Inferior parietal cortex (tissue), 1 donor: ENCODE results near the gene MSL3.

Source experiments
- DNase-seq: peaks from one replicate; pipeline ENCODE4 v3.0.0-alpha.2; 2016; ENCODE audit errors: extremely low spot score

Gene MSL3

DNA sequence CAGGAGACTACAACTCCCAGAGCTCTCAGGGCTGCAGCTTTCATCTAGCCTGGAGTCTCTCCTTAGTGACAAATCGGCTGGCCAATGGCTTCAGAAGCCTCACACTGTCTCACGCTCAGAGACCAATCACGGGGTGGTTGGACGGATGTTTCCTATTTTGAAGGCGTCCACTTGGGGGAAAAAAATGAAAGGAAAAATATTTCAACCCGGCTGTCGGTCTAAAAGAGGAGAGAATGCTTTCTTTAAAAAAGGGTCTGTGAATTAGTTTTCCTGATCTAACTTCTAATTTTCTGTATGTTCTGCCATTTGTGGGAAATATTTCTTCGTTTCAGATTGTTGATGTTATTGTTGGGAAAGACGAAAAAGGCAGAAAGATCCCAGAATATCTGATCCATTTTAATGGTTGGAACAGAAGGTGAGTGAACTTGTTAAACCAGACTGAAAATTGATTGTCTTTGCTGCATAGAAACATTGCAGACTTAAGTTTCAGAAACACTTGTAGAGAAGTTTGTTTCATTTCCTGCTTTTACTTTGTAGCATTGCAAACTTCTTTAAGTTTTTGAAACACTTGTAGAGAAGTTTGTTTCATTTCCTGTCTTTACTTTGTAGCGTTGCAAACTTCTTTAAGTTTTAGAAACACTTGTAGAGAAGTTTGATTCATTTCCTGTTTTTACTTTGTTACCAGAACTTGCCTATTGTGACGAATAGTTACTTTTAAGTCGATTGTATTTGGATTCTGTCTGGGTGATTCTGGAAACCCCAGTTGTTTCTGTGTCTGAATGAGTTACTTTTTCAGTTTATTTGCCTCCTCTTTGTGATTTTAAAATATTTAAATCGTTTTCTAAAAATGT is 1.6 kb downstream of the MSL3 start:
- DNase-seq: peak; percentile 93

DNA sequence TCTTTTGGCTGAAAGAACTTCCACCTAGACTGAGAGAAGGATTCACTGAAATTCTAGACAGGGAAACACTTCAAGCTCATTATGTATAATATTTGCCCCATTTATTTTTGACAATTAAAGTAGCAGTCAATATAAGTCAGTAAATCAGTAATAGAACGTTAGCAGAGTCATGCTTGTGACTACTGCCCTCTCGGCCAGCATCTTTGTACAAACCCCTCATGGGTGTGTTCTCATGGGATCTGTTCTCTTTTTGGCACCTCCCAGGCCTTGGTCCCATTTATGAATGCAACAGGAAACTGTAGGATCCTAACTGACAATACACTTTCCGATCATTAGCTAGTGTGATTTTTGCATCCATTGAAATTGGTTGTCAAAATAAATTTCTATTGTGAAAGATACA is 2.9 kb downstream of the MSL3 start:
- no peak for DNase-seq

DNA sequence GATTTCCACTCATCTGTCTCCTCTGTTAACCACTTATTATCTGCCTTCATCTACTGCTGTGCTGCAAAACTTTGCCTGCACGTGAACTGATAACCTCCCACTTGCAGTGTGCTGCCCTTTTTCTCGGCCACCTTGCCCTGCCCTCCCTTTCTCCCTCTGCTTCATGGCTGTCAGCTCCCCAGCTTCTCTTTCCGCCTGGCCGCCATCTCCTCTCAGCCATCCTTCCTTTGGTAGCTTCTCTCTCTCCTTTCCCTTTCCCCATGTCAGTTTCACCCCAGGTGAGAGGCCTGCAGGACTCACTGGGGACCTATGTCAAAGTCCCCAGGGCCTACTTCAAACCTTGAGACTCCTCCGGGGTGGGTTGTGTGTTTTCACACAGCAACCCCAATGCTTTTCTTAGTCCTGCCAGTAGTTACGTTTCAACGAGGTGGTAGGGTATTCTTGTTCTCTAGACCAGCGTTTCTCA is 6.6 kb downstream of the MSL3 start:
- no peak for DNase-seq

DNA sequence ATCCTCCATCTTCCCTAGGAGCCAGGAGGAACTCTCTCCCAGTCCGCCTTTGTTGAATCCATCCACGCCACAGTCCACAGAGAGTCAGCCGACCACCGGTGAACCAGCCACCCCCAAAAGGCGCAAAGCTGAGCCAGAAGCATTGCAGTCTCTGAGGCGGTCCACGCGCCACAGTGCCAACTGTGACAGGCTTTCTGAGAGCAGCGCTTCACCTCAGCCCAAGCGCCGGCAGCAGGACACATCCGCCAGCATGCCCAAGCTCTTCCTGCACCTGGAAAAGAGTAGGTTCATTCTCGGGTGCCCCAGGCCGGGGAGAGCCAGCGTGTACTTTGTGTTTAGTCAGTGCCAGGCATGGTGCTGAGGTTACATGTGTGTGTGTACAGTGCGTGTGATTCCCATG is 7.4 kb downstream of the MSL3 start:
- no peak for DNase-seq

DNA sequence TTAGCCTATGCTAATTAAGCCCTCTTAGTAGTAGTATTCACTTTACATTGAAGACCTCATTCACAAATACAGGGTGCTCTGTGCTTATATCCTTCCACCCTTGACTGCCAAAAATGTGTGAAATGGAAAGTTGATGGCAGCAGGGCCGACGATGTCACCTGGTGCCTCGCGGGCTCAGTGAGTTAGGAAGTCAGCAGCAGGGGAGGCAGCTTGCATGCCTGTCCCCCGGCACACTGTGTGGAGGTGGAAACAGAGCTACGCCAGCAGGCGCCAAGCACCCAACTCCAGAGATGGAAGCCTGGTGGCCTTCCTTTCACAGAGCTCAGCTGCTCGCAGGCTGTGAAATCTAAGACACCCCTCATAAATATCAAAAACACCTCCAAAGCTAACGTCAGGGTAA is 8.4 kb downstream of the MSL3 start:
- DNase-seq: no peak

DNA sequence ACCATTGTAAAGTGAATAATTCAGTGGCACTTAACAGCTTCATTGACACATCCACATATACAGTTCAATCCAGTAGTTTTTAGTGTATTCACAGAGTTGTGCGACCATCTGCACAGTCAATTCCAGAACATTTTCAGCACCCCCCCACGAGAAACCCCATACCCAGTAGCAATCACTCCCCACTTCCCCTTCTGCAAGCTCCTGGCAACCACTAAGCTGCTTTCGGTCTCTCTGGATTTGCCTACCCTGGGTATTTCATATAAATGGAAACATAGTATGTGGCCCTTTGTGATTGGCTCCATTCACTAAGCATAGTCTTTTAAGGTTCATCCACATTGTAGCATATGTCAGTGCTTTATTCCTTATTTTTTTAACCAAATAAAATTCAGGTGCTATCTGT is 10.0 kb downstream of the MSL3 start:
- DNase-seq: no peak

DNA sequence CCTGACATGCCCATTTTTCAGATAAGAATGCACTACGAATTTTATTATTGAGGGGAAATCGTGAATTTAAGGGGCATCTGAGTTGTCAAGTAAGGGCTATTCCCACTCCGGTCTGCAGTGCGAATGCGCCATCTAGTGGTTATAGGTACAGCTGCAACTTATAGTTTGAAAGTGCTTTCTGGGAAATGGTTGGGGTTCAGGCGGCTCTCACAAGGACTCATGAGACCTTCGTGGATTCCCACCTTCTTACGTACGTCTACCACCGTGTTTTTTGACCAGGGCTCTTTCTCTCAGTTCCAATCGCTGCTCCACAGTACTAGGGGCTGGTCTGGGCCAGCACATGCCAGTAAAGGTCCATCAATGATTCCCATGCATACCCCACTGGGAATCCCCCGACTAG is 12.3 kb downstream of the MSL3 start:
- peak; percentile 67 for DNase-seq

DNA sequence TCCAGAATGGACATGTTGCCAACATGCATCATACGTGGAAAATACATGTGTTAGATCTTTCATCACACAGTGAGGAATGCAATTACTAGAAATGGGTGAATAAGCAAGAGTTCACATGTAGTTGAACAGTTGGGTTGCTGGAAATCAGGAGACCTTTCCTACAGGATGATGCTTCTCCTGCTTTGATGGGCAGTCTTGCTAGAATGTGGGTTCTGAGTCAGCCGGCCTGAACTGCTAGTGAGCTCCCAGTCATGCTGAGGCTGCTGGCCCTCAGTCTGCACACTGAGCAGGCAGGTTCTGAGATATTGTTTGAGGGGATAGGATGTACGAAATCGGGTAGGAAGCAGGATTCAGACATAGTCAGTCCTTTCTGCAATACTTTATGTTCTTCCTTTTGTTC is 20.2 kb downstream of the MSL3 start:
- no peak for DNase-seq

DNA sequence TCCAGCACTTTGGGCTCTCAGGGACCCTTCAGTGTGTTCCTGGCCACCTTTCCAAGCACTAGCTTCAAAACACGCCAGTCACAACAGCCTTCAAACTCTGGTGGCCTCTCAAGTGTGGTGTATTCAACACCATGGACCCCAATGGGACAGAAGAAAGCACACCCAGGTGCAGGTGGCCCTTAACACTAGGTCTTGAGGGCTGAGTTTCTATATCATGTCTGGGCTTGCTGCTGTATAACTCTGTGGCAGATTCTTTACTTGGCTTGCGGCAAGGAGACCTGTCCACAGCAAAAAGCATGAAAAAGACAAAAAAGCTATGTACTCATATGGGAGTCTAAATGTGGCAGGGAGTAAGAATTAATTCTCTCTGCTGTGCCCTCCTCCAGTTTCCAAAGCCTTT is 23.1 kb downstream of the MSL3 start:
- no peak for DNase-seq

DNA sequence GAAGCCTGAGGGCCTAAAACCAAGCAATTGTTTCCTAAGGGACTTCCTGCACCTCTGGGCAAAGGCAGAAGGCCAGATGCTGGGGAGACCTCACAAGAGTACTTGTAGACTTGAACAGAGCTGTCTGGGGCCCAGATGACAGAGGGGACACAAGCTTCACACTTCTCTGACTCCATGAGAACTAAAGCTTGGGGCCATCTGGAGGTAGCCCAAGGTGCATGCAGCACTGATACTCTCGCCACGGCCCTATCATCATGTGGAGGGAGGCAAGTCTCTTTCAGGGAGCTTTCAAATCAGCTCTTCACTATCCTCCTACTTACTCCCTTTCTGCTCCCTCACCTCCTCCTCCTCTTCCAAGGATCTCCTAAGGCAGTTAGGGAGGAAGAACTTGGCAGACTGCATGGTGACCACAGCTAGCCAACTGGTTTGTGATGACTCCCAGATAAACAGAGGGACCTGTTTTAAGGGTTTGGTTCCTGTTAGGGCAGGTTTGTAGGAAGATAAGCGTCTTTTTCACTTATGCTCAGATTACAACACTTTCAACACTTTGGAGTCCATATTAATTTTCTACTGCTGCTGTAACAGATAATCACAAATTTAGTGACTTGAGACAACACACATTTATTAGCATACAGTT is 23.8 kb downstream of the MSL3 start:
- no peak for DNase-seq

DNA sequence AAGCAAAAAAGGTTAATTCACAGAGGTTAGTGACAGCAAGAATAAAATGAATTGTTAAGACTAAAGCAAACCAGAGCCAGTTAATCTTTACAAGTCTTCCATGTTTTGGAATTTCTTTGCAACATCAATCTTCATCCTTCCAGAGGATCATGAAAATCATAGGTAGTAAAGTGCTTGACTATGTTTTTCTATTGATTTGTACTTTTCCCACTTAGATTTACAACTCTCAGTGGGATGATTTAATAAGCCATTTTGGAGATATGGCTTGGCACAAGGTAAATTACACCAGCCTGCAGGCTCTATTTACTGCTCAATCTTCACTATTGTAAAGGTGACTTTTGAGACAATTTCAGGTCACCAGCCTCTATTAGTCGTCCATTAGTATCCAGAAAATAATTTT is 26.5 kb downstream of the MSL3 start:
- no peak for DNase-seq

DNA sequence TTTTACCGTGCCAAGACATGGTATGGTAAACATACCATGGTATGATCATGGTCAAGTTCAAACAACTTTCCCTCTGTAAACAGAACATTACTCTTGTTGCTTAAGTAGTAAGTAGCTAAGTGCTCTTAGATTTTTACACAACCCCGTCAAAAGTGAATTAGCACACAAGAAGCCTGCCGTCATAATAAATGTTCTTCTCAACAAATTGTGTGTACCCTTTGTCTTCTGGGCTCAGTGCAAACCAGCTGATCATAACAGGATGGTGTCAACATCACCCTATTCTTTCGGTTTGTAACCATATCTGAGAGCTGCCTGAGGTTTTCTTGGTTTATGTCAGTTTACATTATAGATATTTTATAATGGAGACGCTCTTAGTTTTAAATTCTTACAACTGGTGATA is 28.8 kb downstream of the MSL3 start:
- no peak for DNase-seq

DNA sequence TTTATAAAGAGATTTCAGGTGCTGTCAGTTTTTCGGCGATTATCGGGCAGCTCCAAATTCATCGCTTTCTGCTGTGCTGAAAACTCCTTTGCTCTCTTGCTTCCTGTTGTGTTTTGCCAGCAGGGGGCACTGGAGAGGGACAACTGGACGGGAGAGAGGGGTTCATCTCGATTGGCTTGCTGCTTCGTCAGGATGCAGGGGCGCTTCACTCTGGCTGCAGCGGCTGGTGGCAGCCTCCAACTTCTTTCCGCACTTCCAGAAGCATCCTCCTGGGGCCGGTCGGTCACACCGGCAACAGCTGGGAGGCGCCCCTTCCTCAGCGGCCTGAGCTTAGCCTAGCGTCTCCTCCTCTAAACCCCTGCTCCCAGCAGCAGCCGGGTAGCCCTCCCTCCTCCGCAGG is 29.5 kb downstream of the MSL3 start:
- DNase-seq: peak; percentile 72

DNA sequence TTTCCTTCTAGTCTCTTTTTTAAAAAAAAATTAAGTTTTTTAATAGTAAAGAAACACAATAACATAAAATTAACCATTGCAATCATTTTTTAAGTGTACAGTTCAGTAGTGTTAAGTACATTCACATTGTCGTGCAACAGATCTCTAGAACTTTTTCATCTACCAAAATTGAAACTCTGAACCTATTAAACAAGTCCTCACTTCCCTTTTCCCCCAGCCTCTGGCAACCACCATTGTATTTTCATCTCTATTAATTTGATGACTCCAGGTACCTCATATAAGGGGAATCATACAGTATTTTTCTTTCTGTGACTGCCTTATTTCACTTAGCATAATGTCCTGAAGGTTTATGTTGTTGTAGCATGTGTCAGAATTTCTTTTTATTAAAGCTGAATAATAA is 31.8 kb downstream of the MSL3 start:
- no peak for DNase-seq

DNA sequence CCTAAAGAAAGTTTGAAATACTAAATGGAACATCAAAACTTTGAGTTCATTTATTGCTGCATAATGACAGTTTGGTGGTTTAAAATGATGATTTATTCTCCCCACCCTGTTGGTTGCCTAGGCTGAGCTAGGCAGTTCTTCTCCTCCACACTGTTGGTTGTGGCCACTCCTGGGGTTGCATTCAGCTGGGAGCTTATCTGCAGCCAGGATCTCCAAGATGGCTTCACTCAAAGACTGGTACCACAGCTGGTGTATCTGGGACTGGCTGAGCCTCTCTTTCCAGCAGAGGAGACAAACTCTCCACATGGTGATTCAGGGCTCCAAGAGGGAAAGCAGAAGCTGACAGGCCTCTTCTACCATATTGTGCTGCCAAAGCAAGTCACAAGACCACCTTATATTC is 33.1 kb downstream of the MSL3 start:
- no peak for DNase-seq

DNA sequence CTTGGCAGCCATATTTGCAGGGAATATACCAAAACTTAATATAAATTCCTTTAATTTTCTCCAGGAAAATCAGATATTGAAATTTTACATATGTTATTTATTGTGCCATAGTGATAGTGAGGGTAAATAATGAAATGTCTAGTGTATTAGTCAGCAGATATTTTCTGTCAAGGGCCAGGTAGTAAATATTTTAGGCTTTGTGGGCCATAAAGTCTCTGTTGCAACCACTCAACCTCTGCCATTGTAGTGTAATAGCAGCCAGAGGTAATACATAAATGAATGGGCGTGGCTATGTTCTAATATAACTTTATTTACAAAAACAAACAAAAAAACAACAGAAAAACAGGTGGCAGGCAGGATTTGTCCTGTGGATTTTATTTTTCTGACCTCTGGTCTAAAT is 33.5 kb downstream of the MSL3 start:
- DNase-seq: no peak

DNA sequence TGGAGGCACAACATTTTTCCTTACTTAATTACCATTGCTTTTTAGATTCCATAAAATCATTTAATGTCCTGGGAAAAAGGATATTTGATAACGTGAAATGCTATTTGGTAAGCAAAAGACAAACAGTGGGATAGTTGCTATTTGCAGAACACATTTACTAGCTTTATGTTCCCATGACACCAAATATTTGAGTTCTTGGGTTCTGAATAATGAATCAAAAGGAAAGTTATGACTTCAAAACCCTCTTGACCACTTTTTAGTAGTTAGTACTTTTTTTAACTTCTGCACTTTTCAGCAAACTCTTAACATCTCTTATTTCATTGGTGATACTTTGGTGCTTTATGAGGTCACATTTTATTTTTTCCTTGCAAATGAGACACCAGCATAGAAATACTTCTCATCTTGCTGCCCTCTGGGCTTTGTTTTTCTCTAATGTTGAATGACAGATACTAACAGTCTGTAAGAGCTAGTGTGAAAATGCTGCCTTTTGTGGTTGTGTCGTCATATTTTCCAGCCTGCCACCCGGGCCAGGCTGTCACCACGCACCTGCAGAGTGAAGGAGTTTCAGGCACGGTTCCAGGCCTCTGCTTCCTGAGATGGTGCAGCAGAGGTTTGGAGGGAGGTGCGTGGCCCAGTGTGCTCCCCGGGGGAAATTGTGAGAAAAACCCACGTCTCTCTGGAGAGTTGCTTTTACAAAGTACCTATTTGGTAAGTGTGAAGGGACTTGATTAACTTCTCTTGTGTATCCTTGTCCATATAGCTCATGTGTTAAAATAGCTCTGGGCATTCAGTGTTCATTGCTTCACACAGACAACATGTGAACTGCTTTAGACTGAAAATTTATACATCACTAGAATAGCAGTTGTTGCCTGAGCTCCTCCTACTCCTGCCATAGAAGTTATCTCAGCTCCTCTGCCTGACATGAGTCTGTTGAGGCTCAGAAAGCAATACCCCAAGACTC is 34.7 kb downstream of the MSL3 start:
- no peak for DNase-seq

DNA sequence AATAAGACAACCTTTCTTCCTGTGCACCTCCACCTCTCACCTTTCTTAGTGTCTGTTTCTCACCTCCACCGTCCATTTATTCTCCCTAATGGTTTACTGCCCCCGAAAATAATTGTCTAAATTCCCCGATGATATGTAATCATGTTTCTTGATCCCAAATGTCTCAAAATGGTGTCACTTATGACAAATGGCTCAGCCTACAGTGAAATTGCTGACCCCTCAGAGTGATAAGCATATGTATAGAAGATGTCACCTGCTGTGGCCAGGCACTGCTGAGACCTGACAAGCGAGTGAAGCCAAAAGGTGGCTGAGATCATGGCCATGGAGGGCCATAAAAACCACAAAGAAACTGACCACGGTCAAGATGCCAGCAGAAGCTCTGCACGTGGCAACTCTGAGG is 35.7 kb downstream of the MSL3 start:
- no peak for DNase-seq

DNA sequence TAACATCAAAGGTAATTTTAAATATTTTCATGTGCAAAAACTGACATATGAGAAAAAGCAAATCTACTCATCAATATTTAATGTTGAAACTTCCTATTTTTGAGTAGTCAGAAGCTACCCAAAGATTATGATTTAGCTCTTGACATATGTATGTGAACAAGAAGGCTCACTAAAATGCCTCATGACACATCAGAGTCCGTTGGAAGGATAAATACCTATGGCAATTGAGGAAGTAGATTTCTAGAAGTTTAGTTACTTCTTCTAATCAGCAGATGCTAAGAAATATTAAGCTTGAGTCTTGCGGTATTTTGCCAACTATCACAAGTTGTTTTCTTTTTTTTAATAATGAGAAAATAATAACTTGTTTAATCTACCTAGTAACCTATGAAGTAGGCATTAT is 55.3 kb downstream of the MSL3 start:
- no peak for DNase-seq
